Measurements from ENCODE around the gene GNAQ. TPM values are rescaled to one million over a fixed set of nuclear protein-coding genes. Genes with fewer than 3 reads are reported as not detected.

Gene GNAQ
- total RNA-seq, 2 donors from 2014 or later, result 13.4 to 17.8 TPM

GRCh38 chr9:77966718-77967117 is 64.9 kb downstream of the GNAQ start:
- peaks cover 0 to 4% of the 10 kb centered on the region in 2 donors for H3K4me1 ChIP-seq
- no peak for DNase-seq (ENCODE audit: low spot score)
- no peak overlapping the region for H3K27ac ChIP-seq
- H3K9me3 ChIP-seq, result no peaks in the 10 kb centered on the region
- H3K4me3 ChIP-seq, result no peak overlapping the region
- no peaks in the 10 kb centered on the region for H3K27me3 ChIP-seq
- H3K36me3 ChIP-seq, result no peaks in the 10 kb centered on the region
- TF ChIP-seq CTCF (IDR thresholded peaks at IDR 0.05), result no peak

GRCh38 chr9:77965445-77966123 is 66.0 kb downstream of the GNAQ start:
- Histone ChIP-seq H3K9me3 (no peaks in the 10 kb centered on the region), H3K27ac (no peak overlapping the region), H3K27me3 (no peaks in the 10 kb centered on the region), H3K4me1 (peaks cover 0 to 13% of the 10 kb centered on the region in 2 donors), H3K36me3 (no peaks in the 10 kb centered on the region), H3K4me3 (no peak overlapping the region)
- no peak for TF ChIP-seq CTCF (IDR thresholded peaks at IDR 0.05)
- DNase-seq (ENCODE audit: low spot score), result no peak

- DNase-seq (ENCODE audit: low spot score), result no peak
- Histone ChIP-seq H3K4me1 (peaks cover 0 to 13% of the 10 kb centered on the region in 2 donors), H3K27ac (no peak overlapping the region), H3K27me3 (no peaks in the 10 kb centered on the region), H3K9me3 (no peaks in the 10 kb centered on the region), H3K4me3 (no peak overlapping the region), H3K36me3 (no peaks in the 10 kb centered on the region)
- no peak for TF ChIP-seq CTCF (IDR thresholded peaks at IDR 0.05)
These were observed 67.4 kb downstream of the GNAQ start for GRCh38 chr9:77964258-77964657.

- no peak for TF ChIP-seq CTCF (IDR thresholded peaks at IDR 0.05)
- Histone ChIP-seq H3K4me1 (peaks cover 0 to 8% of the 10 kb centered on the region in 2 donors), H3K27me3 (no peaks in the 10 kb centered on the region), H3K9me3 (no peaks in the 10 kb centered on the region), H3K4me3 (no peak overlapping the region), H3K36me3 (no peaks in the 10 kb centered on the region), H3K27ac (peak overlapping the region in 1 of 2 donors; percentile 36)
- no peak for DNase-seq (ENCODE audit: low spot score)
These were observed 70.1 kb downstream of the GNAQ start for GRCh38 chr9:77961541-77961940.

- Histone ChIP-seq H3K4me1 (peaks cover 0 to 8% of the 10 kb centered on the region in 2 donors), H3K4me3 (no peak overlapping the region)
These were observed 71.1 kb downstream of the GNAQ start for GRCh38 chr9:77960356-77961153.

More at GRCh38 chr9:77960356-77961153, 71.1 kb downstream of the GNAQ start:
- Histone ChIP-seq H3K36me3 (no peaks in the 10 kb centered on the region), H3K9me3 (no peaks in the 10 kb centered on the region), H3K27ac (no peak overlapping the region), H3K27me3 (no peaks in the 10 kb centered on the region)
- DNase-seq (ENCODE audit: low spot score), result no peak
- TF ChIP-seq CTCF (IDR thresholded peaks at IDR 0.05), result no peak
